Fibroblast of villous mesenchyme (primary cell): ENCODE results near the gene HOXD9. TPM values are rescaled to one million over a fixed set of nuclear protein-coding genes. Genes with fewer than 3 reads are reported as not detected.

Experiments
- DNase-seq: peaks from one replicate; pipeline ENCODE4 v3.0.0-alpha.2; 2010; ENCODE audit warnings: low read depth
- H3K4me3 ChIP-seq: 2 replicates; pipeline ENCODE4 v1.5.1; 2011; ENCODE audit warnings: low read depth, mild to moderate bottlenecking, low read length
- total RNA-seq: library from RNA; depleted of rRNA; stranded (reverse); fragments of >200 nt; gene quantifications from 2 replicates; pipeline ENCODE4 v1.2.3, GENCODE V29; 2012
- TF ChIP-seq, protein P1 (sequence below): IDR thresholded peaks from 2 replicates; pipeline ENCODE4 v1.5.1; 2012; ENCODE audit warnings: low read depth, mild to moderate bottlenecking, low read length; ENCODE audit not compliant: insufficient read depth

HOXD9 gene
- total RNA-seq, 1 donor: 11.2 TPM

DNA sequence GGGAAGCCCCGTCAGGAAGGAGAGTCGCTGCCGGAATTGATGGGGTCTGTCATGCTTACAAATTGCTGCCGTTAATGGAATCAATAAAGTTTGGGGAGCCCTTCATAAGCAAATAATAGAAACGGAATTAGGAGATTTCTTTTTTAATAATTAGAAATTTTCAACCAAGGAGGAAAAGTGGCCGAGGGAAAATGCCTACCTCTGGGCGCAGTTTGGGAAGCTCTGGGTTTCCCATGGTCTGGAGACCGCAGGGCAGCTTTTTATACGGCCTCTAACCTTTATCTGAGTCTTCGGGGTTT is 40.0 kb upstream of the HOXD9 start:
- no peak for DNase-seq
- TF ChIP-seq, protein P1, sequence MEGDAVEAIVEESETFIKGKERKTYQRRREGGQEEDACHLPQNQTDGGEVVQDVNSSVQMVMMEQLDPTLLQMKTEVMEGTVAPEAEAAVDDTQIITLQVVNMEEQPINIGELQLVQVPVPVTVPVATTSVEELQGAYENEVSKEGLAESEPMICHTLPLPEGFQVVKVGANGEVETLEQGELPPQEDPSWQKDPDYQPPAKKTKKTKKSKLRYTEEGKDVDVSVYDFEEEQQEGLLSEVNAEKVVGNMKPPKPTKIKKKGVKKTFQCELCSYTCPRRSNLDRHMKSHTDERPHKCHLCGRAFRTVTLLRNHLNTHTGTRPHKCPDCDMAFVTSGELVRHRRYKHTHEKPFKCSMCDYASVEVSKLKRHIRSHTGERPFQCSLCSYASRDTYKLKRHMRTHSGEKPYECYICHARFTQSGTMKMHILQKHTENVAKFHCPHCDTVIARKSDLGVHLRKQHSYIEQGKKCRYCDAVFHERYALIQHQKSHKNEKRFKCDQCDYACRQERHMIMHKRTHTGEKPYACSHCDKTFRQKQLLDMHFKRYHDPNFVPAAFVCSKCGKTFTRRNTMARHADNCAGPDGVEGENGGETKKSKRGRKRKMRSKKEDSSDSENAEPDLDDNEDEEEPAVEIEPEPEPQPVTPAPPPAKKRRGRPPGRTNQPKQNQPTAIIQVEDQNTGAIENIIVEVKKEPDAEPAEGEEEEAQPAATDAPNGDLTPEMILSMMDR: no peak
- no peak overlapping the region for H3K4me3 ChIP-seq

GRCh38 chr2:176082824-176083751 is 39.4 kb upstream of the HOXD9 start:
- TF ChIP-seq, protein P1: no peak
- DNase-seq: no peak
- no peak overlapping the region for H3K4me3 ChIP-seq

DNA sequence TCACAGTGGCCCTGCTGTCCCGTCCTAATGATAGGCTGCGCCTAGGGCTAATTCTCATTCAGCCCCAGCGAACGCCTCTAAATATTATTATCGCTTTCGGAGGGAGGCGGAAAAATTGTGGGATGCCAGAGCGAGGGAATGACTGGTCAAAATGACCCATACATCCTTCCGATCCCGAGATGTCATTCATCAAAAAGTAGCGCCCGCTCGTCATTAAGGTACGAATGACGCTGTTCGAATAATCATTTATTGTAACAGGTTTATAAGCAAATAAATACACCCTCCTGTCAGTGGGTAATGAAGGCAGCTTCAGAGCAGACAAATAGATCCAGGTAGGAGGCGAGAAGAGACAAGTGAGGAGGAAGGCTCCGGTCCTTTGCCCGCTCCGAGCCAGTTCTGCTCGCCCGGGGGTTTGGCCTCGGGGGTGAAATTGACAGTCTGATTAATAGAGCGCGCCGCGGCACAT is 38.7 kb upstream of the HOXD9 start, which contains the start of gene EVX2:
Gene EVX2 (minus strand): TSS at position 167 of the 466 bp plus-strand sequence. CDS start 186 bp downstream, outside the sequence.
- no peak within 1 kb of the TSS for H3K4me3 ChIP-seq
- TF ChIP-seq, protein P1: no peak
- DNase-seq: no peak

- DNase-seq: no peak
- TF ChIP-seq, protein P1: no peak
These were observed 37.9 kb upstream of the HOXD9 start for GRCh38 chr2:176084611-176085119.

GRCh38 chr2:176085120-176085788 is 37.3 kb upstream of the HOXD9 start:
- TF ChIP-seq, protein P1: no peak
- DNase-seq: no peak
- no peak overlapping the region for H3K4me3 ChIP-seq

More at GRCh38 chr2:176084611-176085119, 37.9 kb upstream of the HOXD9 start:
- no peak overlapping the region for H3K4me3 ChIP-seq

- DNase-seq: peak; percentile 47
- no peak overlapping the region for H3K4me3 ChIP-seq
- TF ChIP-seq, protein P1: peak; percentile 46
These were observed 36.4 kb upstream of the HOXD9 start for GRCh38 chr2:176085861-176086771.
